ENCODE measurements around the gene ARL6IP1. TPM values are rescaled to one million over a fixed set of nuclear protein-coding genes. Genes with fewer than 3 reads are reported as not detected.
"Not testable (repeated sequence)": the region's sequence is repeated elsewhere in the genome, so short reads cannot be mapped to it uniquely, and the experiment has no call there.

ARL6IP1 gene
- total RNA-seq, 1 donor from 2014 or later = 128 TPM

- H3K27ac ChIP-seq (ENCODE audit: low read depth, low read length) = not testable (repeated sequence)
These were observed 41.5 kb downstream of the ARL6IP1 start for GRCh38 chr16:18759598-18760520.

GRCh38 chr16:18757960-18758660 is 43.2 kb downstream of the ARL6IP1 start:
- not testable (repeated sequence) for H3K4me1 ChIP-seq (ENCODE audit: insufficient read depth, low read length); DNase-seq (ENCODE audit: low read depth); H3K4me3 Mint-ChIP-seq (ENCODE audit: unreplicated experiment); H3K79me2 ChIP-seq (ENCODE audit: insufficient read depth, low read length); H3K4me2 ChIP-seq (ENCODE audit: low read length); H3K9me3 ChIP-seq (ENCODE audit: insufficient read depth, low read depth, low read length); H3K36me3 ChIP-seq (ENCODE audit: insufficient read depth, low read length); FAIRE-seq; H2AFZ ChIP-seq (ENCODE audit: low read depth, low read length); H3K9me3 Mint-ChIP-seq (ENCODE audit: unreplicated experiment); H3K27me3 ChIP-seq (ENCODE audit: insufficient read depth, low read length); H4K20me1 ChIP-seq (ENCODE audit: insufficient read depth, low read length); H3K27me3 Mint-ChIP-seq (ENCODE audit: low read depth, unreplicated experiment); H3K36me3 Mint-ChIP-seq (ENCODE audit: low read depth, unreplicated experiment); H3K4me3 ChIP-seq (ENCODE audit: insufficient read depth, low read depth, low read length); H3K4me1 Mint-ChIP-seq (ENCODE audit: low read depth, unreplicated experiment); H3K27ac ChIP-seq (ENCODE audit: low read depth, low read length); H3K27ac Mint-ChIP-seq (ENCODE audit: unreplicated experiment); H3K9ac ChIP-seq (ENCODE audit: low read length)

More at GRCh38 chr16:18759598-18760520, 41.5 kb downstream of the ARL6IP1 start:
- not testable (repeated sequence) for H3K4me3 Mint-ChIP-seq (ENCODE audit: unreplicated experiment); H3K9me3 ChIP-seq (ENCODE audit: insufficient read depth, low read depth, low read length); DNase-seq (ENCODE audit: low read depth); H3K4me1 Mint-ChIP-seq (ENCODE audit: low read depth, unreplicated experiment); H3K36me3 ChIP-seq (ENCODE audit: insufficient read depth, low read length); H3K9ac ChIP-seq (ENCODE audit: low read length); H3K4me1 ChIP-seq (ENCODE audit: insufficient read depth, low read length); H3K27me3 Mint-ChIP-seq (ENCODE audit: low read depth, unreplicated experiment); H3K9me3 Mint-ChIP-seq (ENCODE audit: unreplicated experiment); H2AFZ ChIP-seq (ENCODE audit: low read depth, low read length); H3K27ac Mint-ChIP-seq (ENCODE audit: unreplicated experiment); H3K79me2 ChIP-seq (ENCODE audit: insufficient read depth, low read length); FAIRE-seq; H3K36me3 Mint-ChIP-seq (ENCODE audit: low read depth, unreplicated experiment); H3K27me3 ChIP-seq (ENCODE audit: insufficient read depth, low read length); H4K20me1 ChIP-seq (ENCODE audit: insufficient read depth, low read length); H3K4me3 ChIP-seq (ENCODE audit: insufficient read depth, low read depth, low read length)
- peak overlapping the region; percentile 15 for H3K4me2 ChIP-seq (ENCODE audit: low read length)
- TF ChIP-seq CTCF (IDR thresholded peaks at IDR 0.05; ENCODE audit: insufficient read depth, low read depth, low read length) = peak; percentile 27

- H3K27ac Mint-ChIP-seq (ENCODE audit: unreplicated experiment); DNase-seq (ENCODE audit: low read depth); H3K36me3 ChIP-seq (ENCODE audit: insufficient read depth, low read length); H4K20me1 ChIP-seq (ENCODE audit: insufficient read depth, low read length); H3K4me3 ChIP-seq (ENCODE audit: insufficient read depth, low read depth, low read length); H3K9me3 Mint-ChIP-seq (ENCODE audit: unreplicated experiment); H3K4me1 ChIP-seq (ENCODE audit: insufficient read depth, low read length); H3K4me3 Mint-ChIP-seq (ENCODE audit: unreplicated experiment); H3K27me3 ChIP-seq (ENCODE audit: insufficient read depth, low read length); H3K9me3 ChIP-seq (ENCODE audit: insufficient read depth, low read depth, low read length); H3K79me2 ChIP-seq (ENCODE audit: insufficient read depth, low read length); H3K4me1 Mint-ChIP-seq (ENCODE audit: low read depth, unreplicated experiment); H3K27me3 Mint-ChIP-seq (ENCODE audit: low read depth, unreplicated experiment); H3K36me3 Mint-ChIP-seq (ENCODE audit: low read depth, unreplicated experiment); H2AFZ ChIP-seq (ENCODE audit: low read depth, low read length); H3K27ac ChIP-seq (ENCODE audit: low read depth, low read length); H3K4me2 ChIP-seq (ENCODE audit: low read length); FAIRE-seq; H3K9ac ChIP-seq (ENCODE audit: low read length): not testable (repeated sequence)
These were observed 44.7 kb downstream of the ARL6IP1 start for GRCh38 chr16:18756639-18757038.

GRCh38 chr16:18742870-18743269 is 58.5 kb downstream of the ARL6IP1 start:
- FAIRE-seq; H3K27me3 ChIP-seq (ENCODE audit: insufficient read depth, low read length); H3K79me2 ChIP-seq (ENCODE audit: insufficient read depth, low read length); DNase-seq (ENCODE audit: low read depth); H3K27ac Mint-ChIP-seq (ENCODE audit: unreplicated experiment); H3K4me3 Mint-ChIP-seq (ENCODE audit: unreplicated experiment); H3K9ac ChIP-seq (ENCODE audit: low read length); H3K9me3 ChIP-seq (ENCODE audit: insufficient read depth, low read depth, low read length); H3K36me3 Mint-ChIP-seq (ENCODE audit: low read depth, unreplicated experiment); H3K36me3 ChIP-seq (ENCODE audit: insufficient read depth, low read length); H3K9me3 Mint-ChIP-seq (ENCODE audit: unreplicated experiment); H3K4me3 ChIP-seq (ENCODE audit: insufficient read depth, low read depth, low read length); H3K27me3 Mint-ChIP-seq (ENCODE audit: low read depth, unreplicated experiment); H4K20me1 ChIP-seq (ENCODE audit: insufficient read depth, low read length); H3K4me2 ChIP-seq (ENCODE audit: low read length); H3K27ac ChIP-seq (ENCODE audit: low read depth, low read length); H3K4me1 ChIP-seq (ENCODE audit: insufficient read depth, low read length); H2AFZ ChIP-seq (ENCODE audit: low read depth, low read length); H3K4me1 Mint-ChIP-seq (ENCODE audit: low read depth, unreplicated experiment): not testable (repeated sequence)
